Smooth muscle cell (in vitro differentiated cells): Measurements from ENCODE around the gene SCMH1. TPM values are rescaled to one million over a fixed set of nuclear protein-coding genes. Genes with fewer than 3 reads are reported as not detected.

Source experiments
- DNase-seq: peaks from one replicate; lab custom pipeline; 2025; ENCODE audit not compliant: unreplicated experiment; lab: John Stamatoyannopoulos, UW
- H2AFZ ChIP-seq: fragments of 200-600 bp; sonication (generic); 2 replicates; pipeline ENCODE4 v1.6.0; 2016; ENCODE audit warnings: antibody characterized with exemption, low read depth, mild to moderate bottlenecking
- H3F3A ChIP-seq: fragments of 200-600 bp; sonication (generic); 2 replicates; pipeline ENCODE4 v1.6.0; 2017; ENCODE audit warnings: antibody characterized with exemption, low read depth
- H3K27ac ChIP-seq: fragments of 200-600 bp; sonication (generic); 2 replicates; pipeline ENCODE4 v1.5.1; 2016; ENCODE audit warnings: low read depth, mild to moderate bottlenecking
- H3K27me3 ChIP-seq: fragments of 200-600 bp; sonication (generic); 2 replicates; pipeline ENCODE4 v1.6.1; 2016; ENCODE audit warnings: low read depth, mild to moderate bottlenecking
- H3K36me3 ChIP-seq: fragments of 200-600 bp; sonication (generic); 2 replicates; pipeline ENCODE4 v1.5.1; 2016; ENCODE audit warnings: low read depth
- H3K4me1 ChIP-seq: fragments of 200-600 bp; sonication (generic); 2 replicates; pipeline ENCODE4 v1.5.1; 2016; ENCODE audit warnings: low read depth
- H3K4me2 ChIP-seq: fragments of 200-600 bp; sonication (generic); 2 replicates; pipeline ENCODE4 v1.6.0; 2016; ENCODE audit warnings: mild to moderate bottlenecking
- H3K4me3 ChIP-seq: fragments of 200-600 bp; sonication (generic); 2 replicates; pipeline ENCODE4 v1.5.1; 2016; ENCODE audit warnings: mild to moderate bottlenecking
- H3K79me2 ChIP-seq: fragments of 200-600 bp; sonication (generic); 2 replicates; pipeline ENCODE4 v1.6.0; 2016; ENCODE audit warnings: low read depth, mild to moderate bottlenecking
- H3K9ac ChIP-seq: fragments of 200-600 bp; sonication (generic); 2 replicates; pipeline ENCODE4 v1.6.0; 2016; ENCODE audit warnings: low read depth
- H3K9me3 ChIP-seq: fragments of 200-600 bp; sonication (generic); replicated peaks from 2 replicates; pipeline ENCODE4 v1.5.1; 2016; ENCODE audit warnings: low read depth
- H4K20me1 ChIP-seq: fragments of 200-600 bp; sonication (generic); 2 replicates; pipeline ENCODE4 v1.6.0; 2016; ENCODE audit warnings: low read depth
- CTCF ChIP-seq: fragments of 200-600 bp; sonication (generic); IDR thresholded peaks from 2 replicates; pipeline ENCODE4 v1.5.1; 2017; ENCODE audit warnings: borderline replicate concordance, mild to moderate bottlenecking, antibody characterized with exemption; ENCODE audit not compliant: insufficient read depth, poor library complexity, severe bottlenecking
- WGBS: methylation state at CpG from one replicate; pipeline ENCODE4 v1.1.7; 2016; ENCODE audit warnings: low lambda C conversion rate; 5-methylcytosine and 5-hydroxymethylcytosine counted together
- polyA plus RNA-seq: library from polyadenylated mRNA; unstranded; fragments of >200 nt; fragmentation: Nextera tagmentation; extraction: Ambion mirVana; gene quantifications from 2 replicates; pipeline ENCODE4 v1.2.1, GENCODE V29; 2016
- total RNA-seq: library from RNA; depleted of rRNA; stranded (reverse); fragments of >200 nt; gene quantifications from 2 replicates; pipeline ENCODE4 v1.2.3, GENCODE V29; 2014

SCMH1 gene
- total and polyA plus RNA-seq, 2 experiments from 2014 or later: 24.0 to 46.4 TPM

GRCh38 chr1:40980453-40981121 lies 261.5 kb downstream of the SCMH1 start:
- TF ChIP-seq CTCF: no peak
- Histone ChIP-seq H3K9ac (peak overlapping the region; percentile 80), H3F3A (peaks cover 12% of the 10 kb centered on the region), H3K27ac (peak overlapping the region; percentile 91), H3K79me2 (peaks cover 37% of the 10 kb centered on the region), H3K4me1 (peaks cover 13% of the 10 kb centered on the region), H3K4me2 (peak overlapping the region; percentile 94), H4K20me1 (peaks cover 31% of the 10 kb centered on the region), H3K9me3 (no peaks in the 10 kb centered on the region), H3K4me3 (peak overlapping the region; percentile 74), H2AFZ (no peak overlapping the region), H3K27me3 (no peaks in the 10 kb centered on the region), H3K36me3 (peaks cover 9% of the 10 kb centered on the region)
- no peak for DNase-seq
- WGBS: 6% methylated on average over 27 of the region's 27 CpGs

GRCh38 chr1:40980068-40980452 lies 262.0 kb downstream of the SCMH1 start:
- Histone ChIP-seq H4K20me1 (peaks cover 31% of the 10 kb centered on the region), H3K27ac (peak overlapping the region; percentile 91), H3K4me3 (peak overlapping the region; percentile 74), H3K9ac (peak overlapping the region; percentile 80), H3F3A (peaks cover 12% of the 10 kb centered on the region), H3K4me2 (peak overlapping the region; percentile 94), H3K9me3 (no peaks in the 10 kb centered on the region), H3K27me3 (no peaks in the 10 kb centered on the region), H3K36me3 (peaks cover 6% of the 10 kb centered on the region), H2AFZ (no peak overlapping the region), H3K4me1 (peaks cover 13% of the 10 kb centered on the region), H3K79me2 (peaks cover 37% of the 10 kb centered on the region)
- no peak for DNase-seq
- under 1% methylated on average over 47 of the region's 50 CpGs for WGBS
- no peak for TF ChIP-seq CTCF

GRCh38 chr1:40979241-40980067 lies 262.7 kb downstream of the SCMH1 start, which contains the start of gene CTPS1:
TSS of gene CTPS1 (plus strand) at chr1:40979696. CDS start at chr1:40983291, 3,595 bp downstream.
- no peaks in the 10 kb centered on the region for H3K9me3 ChIP-seq
- no peaks in the 10 kb centered on the region for H3K36me3 ChIP-seq
- H2AFZ ChIP-seq: peak within 1 kb of the TSS; percentile 77
- peaks cover 37% of the 10 kb centered on the region for H3K79me2 ChIP-seq
- H3K9ac ChIP-seq: peak within 1 kb of the TSS; percentile 80
- peak within 1 kb of the TSS; percentile 74 for H3K4me3 ChIP-seq
- 2% methylated on average over 81 of the region's 96 CpGs for WGBS
- peaks cover 27% of the 10 kb centered on the region for H4K20me1 ChIP-seq
- H3K27me3 ChIP-seq: no peaks in the 10 kb centered on the region
- peaks cover 8% of the 10 kb centered on the region for H3F3A ChIP-seq
- no peak for TF ChIP-seq CTCF
- DNase-seq: peak; percentile 98
- peaks cover 13% of the 10 kb centered on the region for H3K4me1 ChIP-seq
- H3K4me2 ChIP-seq: peak within 1 kb of the TSS; percentile 94
- H3K27ac ChIP-seq: peak within 1 kb of the TSS; percentile 91
